Upper lobe of right lung (tissue), 1 donor: ENCODE results near the gene DOCK2. TPM values are rescaled to one million over a fixed set of nuclear protein-coding genes. Genes with fewer than 3 reads are reported as not detected.

Experiments
- ATAC-seq: fragments of 200-7000 bp; cut with Tn5 transposase; one replicate; pipeline ENCODE4 v1.9.1; 2020; ENCODE audit warnings: mild to moderate bottlenecking, moderate library complexity
- DNase-seq: peaks from one replicate; pipeline ENCODE4 v3.0.0-alpha.2; 2020
- H3K27ac ChIP-seq: fragments of 200-600 bp; one replicate; pipeline ENCODE4 v1.8.0; 2022
- H3K27me3 ChIP-seq: fragments of 200-600 bp; one replicate; pipeline ENCODE4 v1.8.0; 2022; ENCODE audit warnings: mild to moderate bottlenecking
- H3K36me3 ChIP-seq: fragments of 200-600 bp; one replicate; pipeline ENCODE4 v1.8.0; 2022
- H3K4me1 ChIP-seq: fragments of 200-600 bp; one replicate; pipeline ENCODE4 v1.8.0; 2022
- H3K4me3 ChIP-seq: fragments of 200-600 bp; one replicate; pipeline ENCODE4 v1.8.0; 2022; ENCODE audit warnings: mild to moderate bottlenecking
- H3K9me3 ChIP-seq: fragments of 200-600 bp; one replicate; pipeline ENCODE4 v1.8.0; 2022
- CTCF ChIP-seq: fragments of 200-600 bp; IDR thresholded peaks from one replicate; pipeline ENCODE4 v1.8.0; 2022; ENCODE audit warnings: antibody characterized with exemption
- intact Hi-C: fragments of 100-400 bp; cut with DNase I; formaldehyde crosslinking; loops from one replicate; pipeline ENCODE4 v1.11.0; 2022
- total RNA-seq: library from RNA; stranded (reverse); fragmentation: NEBNext Ultra II Directional; extraction: Animal tissue kit (Norgen Biotek cat#: 25700); gene quantifications from one replicate; pipeline ENCODE4 v1.2.1, GENCODE V29; 2021
- donor health status: DM: no; HTN: yes; CAD: no; lungs with severe emphysema.

DOCK2 gene
- total RNA-seq, 1 donor from 2014 or later, result 65.4 TPM

DNA sequence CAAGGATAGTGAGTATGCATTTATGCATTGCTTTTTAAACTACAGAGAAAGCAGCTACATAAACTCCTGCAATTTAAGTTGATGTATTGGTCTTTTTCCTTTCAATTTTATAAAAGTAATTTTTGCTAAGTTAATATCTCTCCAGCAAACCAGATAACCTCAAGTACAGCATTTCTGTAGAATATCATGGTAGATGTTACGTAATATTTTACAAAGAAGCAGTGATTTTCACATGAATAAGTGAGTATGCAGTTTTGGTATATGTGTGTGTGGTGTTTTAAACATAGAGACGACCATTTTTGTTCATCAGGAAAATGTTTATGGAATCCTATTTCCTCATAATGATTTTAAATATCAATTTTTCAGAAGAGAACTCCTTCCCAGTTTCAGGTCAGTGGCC, 224.4 kb downstream of the DOCK2 start:
- intact Hi-C loops, result no loop called here
- TF ChIP-seq CTCF, result no peak
- Histone ChIP-seq H3K4me3 (no peak overlapping the region), H3K9me3 (no peaks in the 10 kb centered on the region), H3K36me3 (no peaks in the 10 kb centered on the region), H3K27me3 (no peaks in the 10 kb centered on the region), H3K4me1 (no peaks in the 10 kb centered on the region), H3K27ac (no peak overlapping the region)
- DNase-seq, result no peak
- ATAC-seq, result no peak

DNA sequence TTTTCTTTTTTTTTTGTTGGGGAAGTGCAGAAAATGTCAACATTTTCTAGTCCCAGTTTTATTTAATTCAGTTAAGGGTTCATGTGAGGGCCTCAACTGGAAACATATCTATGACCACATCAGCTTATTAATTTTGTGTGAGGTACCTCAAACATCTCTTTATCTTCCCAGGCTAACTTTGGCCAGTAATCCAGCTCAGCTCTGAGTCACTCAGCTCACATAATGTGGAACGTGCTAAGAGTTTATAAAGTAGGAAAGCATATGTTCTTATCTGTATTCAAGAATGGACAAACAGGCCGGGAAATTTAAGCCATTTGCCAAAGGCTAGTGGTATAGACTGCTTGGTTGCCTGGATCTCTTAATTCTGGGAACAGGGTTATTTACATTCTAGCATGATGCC, 224.9 kb downstream of the DOCK2 start:
- Histone ChIP-seq H3K27ac (no peak overlapping the region), H3K9me3 (no peaks in the 10 kb centered on the region), H3K4me1 (no peaks in the 10 kb centered on the region), H3K36me3 (no peaks in the 10 kb centered on the region), H3K4me3 (no peak overlapping the region), H3K27me3 (no peaks in the 10 kb centered on the region)
- no peak for TF ChIP-seq CTCF
- DNase-seq, result no peak
- intact Hi-C loops, result no loop called here
- no peak for ATAC-seq

- H3K4me1 ChIP-seq, result no peaks in the 10 kb centered on the region
- no peak overlapping the region for H3K4me3 ChIP-seq
- H3K27ac ChIP-seq, result no peak overlapping the region
- ATAC-seq (no peak), DNase-seq (no peak)
- no peak for TF ChIP-seq CTCF
- intact Hi-C loops, result no loop called here
- no peaks in the 10 kb centered on the region for H3K9me3 ChIP-seq
- no peaks in the 10 kb centered on the region for H3K36me3 ChIP-seq
- H3K27me3 ChIP-seq, result no peaks in the 10 kb centered on the region
Observed at GRCh38 chr5:169862391-169862811, 225.3 kb downstream of the DOCK2 start.

DNA sequence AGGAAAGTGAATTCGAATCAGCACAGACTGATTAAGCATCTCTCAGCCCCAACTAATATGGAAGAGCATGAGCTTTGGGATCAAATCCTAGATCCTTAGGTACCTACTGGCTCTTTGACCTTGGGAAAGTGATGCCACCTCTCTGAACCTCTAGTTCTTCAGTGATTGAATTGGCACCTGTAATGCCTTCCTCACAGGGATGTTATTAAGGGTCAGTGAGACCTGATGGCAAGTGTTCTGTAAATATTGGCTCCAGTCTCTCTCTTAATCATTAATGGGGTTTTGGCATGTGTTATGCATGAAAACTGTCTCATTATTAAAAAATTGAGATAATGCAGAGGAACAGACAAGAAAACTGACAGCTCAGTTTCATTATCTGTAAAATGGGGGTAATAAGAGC, 227.4 kb downstream of the DOCK2 start:
- H3K4me3 ChIP-seq, result no peak overlapping the region
- TF ChIP-seq CTCF, result no peak
- no peaks in the 10 kb centered on the region for H3K27me3 ChIP-seq

GRCh38 chr5:169867347-169867746, 230.3 kb downstream of the DOCK2 start:
- H3K36me3 ChIP-seq, result no peaks in the 10 kb centered on the region
- intact Hi-C loops, result no loop called here
- H3K9me3 ChIP-seq, result no peaks in the 10 kb centered on the region
- H3K27ac ChIP-seq, result no peak overlapping the region
- no peak overlapping the region for H3K4me3 ChIP-seq
- H3K4me1 ChIP-seq, result no peaks in the 10 kb centered on the region
- TF ChIP-seq CTCF, result no peak
- no peak for DNase-seq
- ATAC-seq, result no peak
- H3K27me3 ChIP-seq, result no peaks in the 10 kb centered on the region

More for the DNA sequence above, 227.4 kb downstream of the DOCK2 start:
- intact Hi-C loops, result no loop called here
- no peaks in the 10 kb centered on the region for H3K36me3 ChIP-seq
- ATAC-seq (no peak), DNase-seq (no peak)
- no peak overlapping the region for H3K27ac ChIP-seq
- no peaks in the 10 kb centered on the region for H3K4me1 ChIP-seq
- no peaks in the 10 kb centered on the region for H3K9me3 ChIP-seq

- Histone ChIP-seq H3K4me1 (peaks cover 5% of the 10 kb centered on the region), H3K36me3 (no peaks in the 10 kb centered on the region), H3K27me3 (no peaks in the 10 kb centered on the region), H3K9me3 (no peaks in the 10 kb centered on the region), H3K4me3 (no peak overlapping the region), H3K27ac (no peak overlapping the region)
- TF ChIP-seq CTCF, result no peak
- intact Hi-C loops, result no loop called here
- no peak for ATAC-seq
- no peak for DNase-seq
Observed at GRCh38 chr5:169869066-169869465, 232.0 kb downstream of the DOCK2 start.
